Mucosa of descending colon (tissue), 3 donors: ENCODE measurements around the gene ASCC2. TPM values are rescaled to one million over a fixed set of nuclear protein-coding genes. Genes with fewer than 3 reads are reported as not detected.

Experiments
- ATAC-seq: fragments of 200-7000 bp; cut with Tn5 transposase; one replicate; pipeline ENCODE4 v1.9.1; 2020; ENCODE audit warnings: mild to moderate bottlenecking, moderate library complexity
- DNase-seq, 3 donors: peaks; one replicate each; pipeline ENCODE4 v3.0.0-alpha.2; 2020
- H3K36me3 ChIP-seq: fragments of 200-600 bp; one replicate; pipeline ENCODE4 v1.8.0; 2021; ENCODE audit warnings: low read depth, mild to moderate bottlenecking
- H3K4me1 ChIP-seq: fragments of 200-600 bp; one replicate; pipeline ENCODE4 v1.8.0; 2021; ENCODE audit warnings: low read depth, mild to moderate bottlenecking
- H3K4me3 ChIP-seq: fragments of 200-600 bp; one replicate; pipeline ENCODE4 v1.8.0; 2021; ENCODE audit warnings: mild to moderate bottlenecking
- H3K9me3 ChIP-seq: fragments of 200-600 bp; one replicate; pipeline ENCODE4 v1.8.0; 2021; ENCODE audit warnings: mild to moderate bottlenecking
- CTCF ChIP-seq: fragments of 200-600 bp; IDR thresholded peaks from one replicate; pipeline ENCODE4 v1.8.0; 2022; ENCODE audit warnings: antibody characterized with exemption, mild to moderate bottlenecking
- intact Hi-C, 2 donors: fragments of 100-400 bp; cut with DNase I in 1 of 2; cut with micrococcal nuclease in 1 of 2; formaldehyde crosslinking; loops; one replicate each; pipeline versions ENCODE4 v1.11.0 to v1.11.1; 2022; cut with DNase I, micrococcal nuclease
- total RNA-seq, 3 donors: library from RNA; stranded (reverse); fragmentation: NEBNext Ultra II Directional in 2 of 3; extraction: Animal tissue kit (Norgen Biotek cat#: 25700) in 2 of 3; gene quantifications; one replicate each; pipeline versions ENCODE4 v1.2.1 to v1.2.4, GENCODE V29; 2021 to 2023
- donor health status: DM: no; HTN: no; CAD: no; lungs with moderate emphysema.
- donor health status: DM: no; HTN: no; CAD: no.
- donor health status: DM: no; HTN: yes; CAD: no.

Gene ASCC2
- total RNA-seq, 3 donors from 2014 or later = 61.3 to 81.0 (median 63.5) TPM

GRCh38 chr22:29848111-29848510, 10.0 kb upstream of the ASCC2 start:
- H3K9me3 ChIP-seq = no peaks in the 10 kb centered on the region
- H3K36me3 ChIP-seq = no peaks in the 10 kb centered on the region
- ATAC-seq (no peak), DNase-seq (no peak)
- no peaks in the 10 kb centered on the region for H3K4me1 ChIP-seq
- TF ChIP-seq CTCF = no peak
- intact Hi-C loops = no loop called here
- no peak overlapping the region for H3K4me3 ChIP-seq

- Histone ChIP-seq H3K4me1 (no peaks in the 10 kb centered on the region), H3K4me3 (no peak overlapping the region), H3K36me3 (no peaks in the 10 kb centered on the region), H3K9me3 (no peaks in the 10 kb centered on the region)
- no peak for TF ChIP-seq CTCF
- ATAC-seq (no peak), DNase-seq (no peak)
- intact Hi-C loops = no loop called here
Observed at GRCh38 chr22:29846290-29846689, 8.2 kb upstream of the ASCC2 start.

DNA sequence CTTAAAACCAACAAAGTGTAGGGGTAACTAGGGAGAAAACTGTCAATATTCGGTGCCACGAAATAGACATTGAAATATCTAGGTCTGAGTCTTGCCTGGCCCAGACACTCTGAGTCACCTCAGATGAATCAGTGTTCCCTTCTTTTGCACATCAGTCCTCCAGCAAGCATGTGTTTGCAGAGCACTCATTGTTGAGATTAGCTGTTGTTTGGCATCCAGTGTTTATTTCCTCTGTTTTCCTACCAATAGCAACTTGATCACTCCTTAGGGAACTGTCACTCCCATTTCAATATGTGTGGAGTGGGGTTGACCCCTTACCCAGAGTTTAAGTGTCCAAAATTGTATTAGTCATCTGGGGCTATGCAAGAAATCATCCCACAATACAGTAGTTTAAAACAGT, 4.7 kb upstream of the ASCC2 start:
- no peak overlapping the region for H3K4me3 ChIP-seq
- no peak for TF ChIP-seq CTCF
- no peaks in the 10 kb centered on the region for H3K9me3 ChIP-seq
- DNase-seq (no peak), ATAC-seq (no peak)
- intact Hi-C loops = no loop called here
- no peaks in the 10 kb centered on the region for H3K36me3 ChIP-seq
- no peaks in the 10 kb centered on the region for H3K4me1 ChIP-seq

- Histone ChIP-seq H3K9me3 (no peaks in the 10 kb centered on the region), H3K4me3 (no peak overlapping the region), H3K36me3 (no peaks in the 10 kb centered on the region), H3K4me1 (peaks cover 5% of the 10 kb centered on the region)
- DNase-seq = no peak
- intact Hi-C loops = no loop called here
- no peak for TF ChIP-seq CTCF
- no peak for ATAC-seq
Observed at GRCh38 chr22:29842172-29842571, 4.1 kb upstream of the ASCC2 start.

DNA sequence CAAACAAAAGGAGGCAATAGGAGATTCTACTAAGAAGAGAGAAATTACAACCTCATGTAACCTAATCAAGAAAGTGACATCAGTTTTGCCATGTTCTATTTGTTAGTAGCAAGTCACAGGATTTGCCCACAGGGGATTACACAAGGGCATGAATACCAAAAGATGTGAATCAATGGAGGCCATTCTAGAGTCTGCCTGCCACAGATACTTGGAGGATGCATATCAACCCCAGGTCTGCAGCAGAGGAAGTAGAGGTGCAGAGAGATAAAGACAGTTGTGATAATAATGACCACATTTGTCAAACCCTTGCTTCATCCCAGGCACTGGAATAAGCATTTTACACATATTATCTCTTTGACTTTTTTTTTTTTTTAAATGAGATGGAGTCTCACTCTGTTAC, 2.4 kb upstream of the ASCC2 start:
- no peak for TF ChIP-seq CTCF
- ATAC-seq (no peak), DNase-seq (no peak)
- H3K36me3 ChIP-seq = no peaks in the 10 kb centered on the region
- intact Hi-C loops = no loop called here
- H3K4me3 ChIP-seq = no peak overlapping the region
- H3K4me1 ChIP-seq = peaks cover 12% of the 10 kb centered on the region
- H3K9me3 ChIP-seq = no peaks in the 10 kb centered on the region

- TF ChIP-seq CTCF = no peak
- Histone ChIP-seq H3K36me3 (no peaks in the 10 kb centered on the region), H3K4me3 (no peak overlapping the region), H3K4me1 (peaks cover 15% of the 10 kb centered on the region), H3K9me3 (no peaks in the 10 kb centered on the region)
- intact Hi-C loops = no loop called here
- no peak for ATAC-seq
- no peak for DNase-seq
Observed at GRCh38 chr22:29839039-29839438, 965 bp upstream of the ASCC2 start.
